Measurements from ENCODE around the gene CLDN2.
"Not testable (repeated sequence)": the region's sequence is repeated elsewhere in the genome, so short reads cannot be mapped to it uniquely, and the experiment has no call there.

The CLDN2 gene

GRCh38 chrX:106959901-106960300 is 39.7 kb downstream of the CLDN2 start:
- DNase-seq (ENCODE audit: low read depth in 2 of 2) = no peak

GRCh38 chrX:106963111-106963510 is 42.9 kb downstream of the CLDN2 start:
- DNase-seq (ENCODE audit: low read depth in 2 of 2) = no peak

DNA sequence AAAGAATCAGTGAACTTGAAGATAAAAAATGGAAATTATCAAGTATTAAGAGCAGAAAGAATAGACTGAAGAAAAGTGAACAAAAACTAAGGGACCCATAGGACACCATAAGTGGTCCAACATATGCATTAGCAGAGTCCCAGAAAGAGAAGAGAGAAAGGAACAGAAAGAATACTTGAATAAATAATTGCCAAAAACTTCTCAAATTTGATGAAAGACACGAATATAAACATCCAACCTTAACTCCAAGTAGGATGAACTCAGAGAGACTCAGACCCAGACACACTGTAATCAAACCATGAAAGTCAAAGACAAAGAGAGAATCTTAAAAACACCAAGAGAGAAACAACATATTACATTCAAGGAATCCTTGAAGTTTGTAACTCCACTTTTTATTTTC is 44.1 kb downstream of the CLDN2 start:
- DNase-seq (ENCODE audit: low read depth in 2 of 2) = no peak

GRCh38 chrX:106966547-106966946 is 46.3 kb downstream of the CLDN2 start:
- not testable (repeated sequence) for DNase-seq (ENCODE audit: low read depth in 2 of 2)

DNA sequence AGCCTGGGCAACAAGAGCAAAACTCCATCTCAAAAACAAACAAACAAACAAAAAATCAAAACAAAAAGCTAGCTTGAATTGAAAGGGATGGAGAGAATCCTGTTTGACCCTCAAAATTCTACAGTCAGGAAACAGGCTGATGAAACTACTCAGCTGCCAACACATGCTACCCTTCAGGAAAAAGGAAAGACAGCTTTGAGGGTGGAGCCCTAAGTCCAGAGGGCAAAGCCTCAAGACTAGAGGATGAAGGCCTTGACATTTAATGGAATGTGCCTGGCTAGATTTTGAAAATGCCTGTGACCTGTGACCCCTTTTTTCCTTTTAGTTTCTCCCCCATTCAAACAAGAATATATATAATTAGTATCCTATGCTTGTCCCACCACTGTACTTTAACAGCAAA is 52.7 kb downstream of the CLDN2 start:
- DNase-seq (ENCODE audit: low read depth in 2 of 2) = no peak

DNA sequence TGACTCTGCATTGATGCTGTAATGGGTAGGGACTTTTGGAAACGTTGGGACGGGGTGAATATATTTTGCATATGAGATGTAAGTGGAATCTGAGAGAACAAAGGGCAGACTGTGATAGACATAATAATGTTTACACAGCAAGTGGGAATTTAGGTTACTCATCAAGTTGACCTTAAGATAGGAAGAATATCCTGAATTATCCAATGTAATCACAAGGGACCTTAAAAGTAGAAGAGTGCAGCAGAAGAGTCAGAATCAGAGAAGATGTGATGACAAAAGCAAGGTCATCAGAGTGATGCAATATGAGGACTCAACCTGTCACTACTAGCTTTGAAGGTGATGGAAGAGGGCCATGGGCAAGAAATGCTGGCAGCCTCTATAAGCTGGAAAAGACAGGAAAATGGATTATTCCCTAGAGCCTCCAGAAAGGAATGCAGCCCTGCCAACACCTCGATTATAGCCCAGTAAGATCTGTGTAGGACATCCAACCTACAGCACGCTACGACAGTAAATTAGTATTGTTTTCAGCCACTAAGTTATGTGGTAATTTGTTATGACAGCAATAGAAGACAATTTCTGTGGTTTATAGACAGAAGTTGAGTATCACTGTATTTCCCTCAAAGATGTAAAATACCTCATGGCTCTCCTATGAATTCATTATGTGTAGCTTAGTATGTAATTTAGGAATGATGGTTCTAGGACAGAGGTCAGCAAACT is 53.4 kb downstream of the CLDN2 start:
- no peak for DNase-seq (ENCODE audit: low read depth in 2 of 2)

DNA sequence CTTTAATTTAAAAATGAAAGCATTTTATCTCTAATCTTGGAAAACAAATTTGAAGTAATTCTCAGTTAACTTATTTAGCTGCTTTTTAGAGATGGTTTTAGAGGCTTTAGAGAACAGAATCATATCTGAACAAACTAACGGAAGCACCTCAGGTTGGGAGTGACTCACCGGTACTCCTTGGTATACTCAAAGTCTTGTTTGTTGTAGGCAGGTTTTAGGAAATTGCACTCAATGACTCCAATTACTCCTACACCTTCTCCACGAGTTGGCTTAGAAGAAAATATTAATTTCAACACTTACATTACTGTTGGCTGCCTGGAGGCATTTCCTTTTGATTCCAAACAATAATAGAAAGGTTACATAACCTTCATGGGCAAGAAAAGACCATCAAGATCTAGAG is 56.2 kb downstream of the CLDN2 start:
- DNase-seq (ENCODE audit: low read depth in 2 of 2) = no peak
